GM12873 (cell line): ENCODE measurements around the gene AGTR1.

Source experiments
- CTCF ChIP-seq: IDR thresholded peaks from 2 replicates; pipeline ENCODE4 v1.5.1; 2012; ENCODE audit warnings: low read depth, mild to moderate bottlenecking, moderate library complexity, low read length, control low read depth; ENCODE audit not compliant: insufficient read depth; ENCODE audit errors: missing control alignments

Gene AGTR1

GRCh38 chr3:148758303-148758884 lies 60.7 kb downstream of the AGTR1 start:
- TF ChIP-seq CTCF = no peak

GRCh38 chr3:148759430-148759829 lies 61.7 kb downstream of the AGTR1 start:
- no peak for TF ChIP-seq CTCF

GRCh38 chr3:148763156-148763680 lies 65.5 kb downstream of the AGTR1 start:
- TF ChIP-seq CTCF = no peak

GRCh38 chr3:148763986-148764935 lies 66.6 kb downstream of the AGTR1 start:
- TF ChIP-seq CTCF = no peak

- TF ChIP-seq CTCF = no peak
These were observed 74.7 kb downstream of the AGTR1 start for GRCh38 chr3:148772361-148772760.

GRCh38 chr3:148772835-148773234 lies 75.1 kb downstream of the AGTR1 start:
- no peak for TF ChIP-seq CTCF

- no peak for TF ChIP-seq CTCF
These were observed 76.1 kb downstream of the AGTR1 start for GRCh38 chr3:148773805-148774204.
